K562 (cell line): ENCODE measurements around the gene MLLT6. TPM values are rescaled to one million over a fixed set of nuclear protein-coding genes. Genes with fewer than 3 reads are reported as not detected.
A peak's percentile ranks its signal among the peaks of the same experiment; 100 is the strongest.

Experiments used
- ATAC-seq: fragments of 200-7000 bp; cut with Tn5 transposase; 3 replicates; pipeline ENCODE4 v1.9.1; 2020; ENCODE audit warnings: moderate library complexity
- BruUV-seq: library from RNA; stranded (reverse); fragments of 400-500 nt; replicated peaks from 2 replicates; lab custom pipeline; 2021; lab: Mats Ljungman, UMichigan
- CTCF ChIA-PET: fragments of 300-600 bp; formaldehyde crosslinking; extraction: SDS; loops from one replicate; lab custom pipeline; 2021; ENCODE audit warnings: low intra/inter-chr PET ratio; lab: Yijun Ruan, JAX
- POLR2A ChIA-PET: fragments of 300-600, 350-650 bp; sonication (Branson Sonifier 250); formaldehyde crosslinking; extraction: SDS; loops from one replicate; lab custom pipeline; 2021; ENCODE audit warnings: antibody characterized with exemption, inconsistent platforms; lab: Yijun Ruan, JAX
- DNase-seq, 4 experiments: peaks; one replicate each; pipeline versions ENCODE4 v3.0.0 to v3.0.0-alpha.2; 2011 to 2018; ENCODE audit warnings: low spot score in 3 of 4, mixed read lengths in 3 of 4; ENCODE audit errors: extremely low read depth in 1 of 4
- FAIRE-seq: peaks from 2 replicates; lab custom pipeline; 2011; peaks lifted over from hg19 to GRCh38; lab: Jason Lieb, UNC
- H2AFZ ChIP-seq: 2 replicates; pipeline ENCODE4 v1.6.0; 2011; ENCODE audit warnings: low read depth, low read length, control low read depth, inconsistent platforms
- H3K27ac ChIP-seq: fragments of 200-600 bp; 3 replicates; pipeline ENCODE4 v1.8.0; 2011; ENCODE audit warnings: low read depth, mild to moderate bottlenecking, control low read depth, inconsistent platforms, low read length, moderate library complexity, mixed read lengths; ENCODE audit errors: extremely low read depth
- H3K27me3 ChIP-seq, 2 experiments: fragments of 300-600 bp in 1 of 2; 2 replicates in 1 of 2; 3 replicates in 1 of 2; pipeline versions ENCODE4 v1.6.0 to v1.8.0; 2011; ENCODE audit warnings: inconsistent platforms in 2 of 2, low read length in 2 of 2, mild to moderate bottlenecking in 1 of 2, mixed read lengths in 1 of 2, moderate library complexity in 1 of 2; ENCODE audit not compliant: control insufficient read depth in 2 of 2, insufficient read depth in 2 of 2
- H3K36me3 ChIP-seq: fragments of 300-600 bp; 3 replicates; pipeline ENCODE4 v1.8.0; 2011; ENCODE audit warnings: mild to moderate bottlenecking, low read length, inconsistent platforms; ENCODE audit not compliant: control insufficient read depth, insufficient read depth
- H3K4me1 ChIP-seq, 2 experiments: fragments of 200-600 bp in 1 of 2; replicated peaks in 1 of 2; 2 replicates in 1 of 2; 3 replicates in 1 of 2; pipeline versions ENCODE4 v1.5.1 to v1.8.0; 2011; ENCODE audit warnings: inconsistent platforms in 2 of 2, low read length in 2 of 2, mild to moderate bottlenecking in 1 of 2, mixed read lengths in 1 of 2, moderate library complexity in 1 of 2; ENCODE audit not compliant: control insufficient read depth in 2 of 2, insufficient read depth in 2 of 2
- H3K4me2 ChIP-seq: 2 replicates; pipeline ENCODE4 v1.6.1; 2011; ENCODE audit warnings: low read length, control low read depth, inconsistent platforms, mixed read lengths; ENCODE audit not compliant: insufficient read depth
- H3K4me3 ChIP-seq: fragments of 200-600 bp; sonication (generic), shearing (Covaris generic); 2 replicates; pipeline ENCODE4 v1.5.1; 2016; ENCODE audit warnings: control low read depth, inconsistent platforms
- H3K79me2 ChIP-seq: fragments of 200-600 bp; 3 replicates; pipeline ENCODE4 v1.8.0; 2011; ENCODE audit warnings: low read length, inconsistent platforms; ENCODE audit not compliant: control insufficient read depth, insufficient read depth
- H3K9ac ChIP-seq, 2 experiments: 2 replicates each; pipeline versions ENCODE4 v1.6.0 to v1.6.1; 2011; ENCODE audit warnings: low read depth in 2 of 2, low read length in 2 of 2, control low read depth in 1 of 2, inconsistent platforms in 1 of 2, mild to moderate bottlenecking in 1 of 2, mixed read lengths in 1 of 2; ENCODE audit not compliant: insufficient read depth in 1 of 2
- H3K9me1 ChIP-seq: one replicate; pipeline ENCODE4 v1.6.0; 2011; ENCODE audit warnings: inconsistent platforms, mild to moderate bottlenecking, low read length, moderate library complexity; ENCODE audit not compliant: control insufficient read depth, insufficient read depth
- H3K9me3 ChIP-seq: replicated peaks from 2 replicates; pipeline ENCODE4 v1.5.1; 2011; ENCODE audit warnings: low read depth, low read length, inconsistent platforms; ENCODE audit not compliant: control insufficient read depth, insufficient read depth
- H4K20me1 ChIP-seq: replicated peaks from 2 replicates; pipeline ENCODE4 v1.6.1; 2011; ENCODE audit warnings: low read length, inconsistent platforms, mixed read lengths; ENCODE audit not compliant: control insufficient read depth, insufficient read depth
- KLF1 ChIP-seq: fragments of 450-650 bp; IDR thresholded peaks from 2 replicates; pipeline ENCODE4 v1.6.1; 2016; ENCODE audit warnings: missing genetic modification characterization, missing compliant biosample characterization
- RBFOX2 ChIP-seq: fragments of 200-400 bp; formaldehyde crosslinking; IDR thresholded peaks from 2 replicates; pipeline ENCODE4 v1.6.1; 2017; ENCODE audit warnings: low read depth, mild to moderate bottlenecking, low read length, moderate library complexity
- ZNF253 ChIP-seq: fragments of 250-450 bp; sonication (Bioruptor Pico); conservative IDR thresholded peaks from 2 replicates; pipeline ENCODE4 v1.6.1; 2021; ENCODE audit warnings: mild to moderate bottlenecking
- WGBS: fragments of 100-300 bp; shearing (Covaris generic); methylation state at CpG from one replicate; pipeline ENCODE4 v1.1.6; 2016; ENCODE audit warnings: low coverage, mixed read lengths; ENCODE audit not compliant: insufficient coverage; ENCODE audit errors: missing lambda C conversion rate; 5-methylcytosine and 5-hydroxymethylcytosine counted together
- in situ Hi-C: fragments of 300-500 bp; cut with MboI; formaldehyde crosslinking; loops from 4 replicates; pipeline ENCODE4 v1.15.0; 2018; ENCODE audit warnings: inconsistent platforms, mixed read lengths
- intact Hi-C: fragments of 100-400 bp; cut with micrococcal nuclease; formaldehyde crosslinking; loops from 2 replicates; pipeline ENCODE4 v1.14.2; 2022
- polyA plus RNA-seq, 8 experiments: library from polyadenylated mRNA; depleted of rRNA in 4 of 8; stranded (reverse) in 5 of 8; unstranded in 3 of 8; fragments of >200 nt; fragmentation: Nextera tagmentation in 2 of 8; fragmentation: Illumina TruSeq in 1 of 8; extraction: Ambion mirVana in 2 of 8; extraction: Trizol in 1 of 8; gene quantifications; 2 replicates each; pipeline versions ENCODE4 v1.2.1 to v1.2.3, GENCODE V29; 2011 to 2014; ENCODE audit warnings: inconsistent platforms in 1 of 8, missing spikeins in 1 of 8
- total RNA-seq, 7 experiments: library from RNA; depleted of rRNA in 6 of 7; stranded (reverse); fragments of >200 nt in 6 of 7; fragmentation: Illumina TruSeq in 2 of 7; extraction: Trizol in 2 of 7; gene quantifications; 2 replicates each; pipeline versions ENCODE4 v1.2.1 to v1.2.3, GENCODE V29; 2011 to 2021; ENCODE audit warnings: low replicate concordance in 1 of 7

The MLLT6 gene
- total and polyA plus RNA-seq, 9 of the 15 experiments (the other 6 are each of a cell fraction or from before 2014, with no cell fraction given) = 3.1 to 71.7 (median 30.0) TPM

DNA sequence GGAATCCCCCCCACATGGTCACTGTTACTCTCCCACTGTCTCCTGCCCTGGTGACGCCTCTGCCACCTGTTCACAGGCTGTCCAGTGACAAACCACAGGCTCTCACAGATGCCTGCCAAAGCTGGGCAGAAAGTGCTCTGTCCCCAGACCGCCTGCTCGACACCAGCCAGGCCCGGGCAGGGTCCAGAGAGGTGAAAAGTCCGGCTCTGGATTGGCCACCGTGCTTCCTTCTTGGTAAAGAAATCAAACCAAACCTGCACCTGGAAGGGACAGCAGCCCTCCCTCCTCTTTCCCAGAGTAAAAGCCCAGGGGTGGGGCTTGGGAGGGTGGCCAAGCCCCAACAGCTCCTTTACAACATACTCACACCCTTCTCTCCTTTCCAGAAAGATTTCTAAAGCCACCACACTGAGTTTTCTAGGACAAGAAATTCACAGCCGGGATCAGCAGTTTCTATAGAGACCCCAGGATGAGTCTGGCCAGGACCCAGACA lies 36.9 kb downstream of the MLLT6 start:
- in situ Hi-C loops (no loop called here), intact Hi-C loops (no loop called here)
- POLR2A ChIA-PET = interaction anchor here (1.6 kb wide), 1 partner anchor 11 kb away, joined by 6 read pairs; no protein-coding TSS in a partner anchor
- peaks cover 7% of the 10 kb centered on the region for H3K9me1 ChIP-seq
- peaks cover 52% of the 10 kb centered on the region for H3K79me2 ChIP-seq
- H3K36me3 ChIP-seq = peaks cover 43% of the 10 kb centered on the region; the same call in 2 of the 3 replicates
- CTCF ChIA-PET = no interaction called here
- H3K9me3 ChIP-seq = no peaks in the 10 kb centered on the region
- no peak overlapping the region for H3K27ac ChIP-seq
- TF ChIP-seq KLF1 (tag) (no peak), RBFOX2 (0 out of 2 replicates have a peak, but pooled peaks have one; percentile 22), ZNF253 (no peak)
- DNase-seq (peak in 1 of 4 experiments; percentile 9), FAIRE-seq (no peak), ATAC-seq (no peak)
- no peak overlapping the region for H3K4me2 ChIP-seq
- H3K4me3 ChIP-seq = no peak overlapping the region
- H2AFZ ChIP-seq = no peak overlapping the region
- WGBS = 87% methylated on average over 7 of the region's 7 CpGs
- peak overlapping the region in 1 of 2 experiments; percentile 80; a peak in 2 of 4 replicates for H3K9ac ChIP-seq
- no TSS peak for BruUV-seq
- H4K20me1 ChIP-seq = peaks cover 13% of the 10 kb centered on the region
- peaks cover 17 to 34% of the 10 kb centered on the region in 2 experiments for H3K4me1 ChIP-seq
- H3K27me3 ChIP-seq = no peaks in the 10 kb centered on the region
